Loucy (cell line): ENCODE data around the gene PRPSAP1.

ENCODE experiments used
- CTCF ChIP-seq: fragments of 200-600 bp; sonication (generic); conservative IDR thresholded peaks from 2 replicates; pipeline ENCODE4 v1.5.1; 2014; ENCODE audit warnings: mild to moderate bottlenecking, antibody characterized with exemption, low read length
- EZH2phosphoT487 ChIP-seq: fragments of 200-600 bp; IDR thresholded peaks from 2 replicates; pipeline ENCODE4 v1.6.1; 2018; ENCODE audit warnings: antibody characterized with exemption, mild to moderate bottlenecking, moderate library complexity, borderline replicate concordance

- no peak for TF ChIP-seq CTCF
- no peak for TF ChIP-seq EZH2phosphoT487
Measured at GRCh38 chr17:76394166-76394565, 40.5 kb upstream of the PRPSAP1 start.
